Measurements from ENCODE around the gene C2CD2.

- no peak for TF ChIP-seq CTCF (IDR thresholded peaks at IDR 0.05)
- TF ChIP-seq POLR2A (IDR thresholded peaks at IDR 0.05) = no peak
Measured at GRCh38 chr21:41873426-41873825, 80.4 kb downstream of the C2CD2 start.
